ENCODE results near the gene CEMIP.

GRCh38 chr15:80749589-80749988 is 29.6 kb upstream of the CEMIP start:
- no peak for TF ChIP-seq POLR2A (IDR thresholded peaks at IDR 0.05)
- TF ChIP-seq CTCF (IDR thresholded peaks at IDR 0.05), result no peak
